Daoy (cell line): ENCODE data around the gene HAUS3. TPM values are rescaled to one million over a fixed set of nuclear protein-coding genes. Genes with fewer than 3 reads are reported as not detected.
A peak's percentile ranks its signal among the peaks of the same experiment; 100 is the strongest.
"Not testable (repeated sequence)": the region's sequence is repeated elsewhere in the genome, so short reads cannot be mapped to it uniquely, and the experiment has no call there.

Source experiments
- DNase-seq: peaks from one replicate; pipeline ENCODE4 v3.0.0-alpha.2; 2015; ENCODE audit warnings: low read depth
- total RNA-seq: library from RNA; depleted of rRNA; stranded (reverse); fragments of >200 nt; shearing (Covaris generic); gene quantifications from 2 replicates; pipeline ENCODE4 v1.2.3, GENCODE V29; 2014

Gene HAUS3
- total RNA-seq, 1 experiment from 2014 or later = 13.4 TPM

DNA sequence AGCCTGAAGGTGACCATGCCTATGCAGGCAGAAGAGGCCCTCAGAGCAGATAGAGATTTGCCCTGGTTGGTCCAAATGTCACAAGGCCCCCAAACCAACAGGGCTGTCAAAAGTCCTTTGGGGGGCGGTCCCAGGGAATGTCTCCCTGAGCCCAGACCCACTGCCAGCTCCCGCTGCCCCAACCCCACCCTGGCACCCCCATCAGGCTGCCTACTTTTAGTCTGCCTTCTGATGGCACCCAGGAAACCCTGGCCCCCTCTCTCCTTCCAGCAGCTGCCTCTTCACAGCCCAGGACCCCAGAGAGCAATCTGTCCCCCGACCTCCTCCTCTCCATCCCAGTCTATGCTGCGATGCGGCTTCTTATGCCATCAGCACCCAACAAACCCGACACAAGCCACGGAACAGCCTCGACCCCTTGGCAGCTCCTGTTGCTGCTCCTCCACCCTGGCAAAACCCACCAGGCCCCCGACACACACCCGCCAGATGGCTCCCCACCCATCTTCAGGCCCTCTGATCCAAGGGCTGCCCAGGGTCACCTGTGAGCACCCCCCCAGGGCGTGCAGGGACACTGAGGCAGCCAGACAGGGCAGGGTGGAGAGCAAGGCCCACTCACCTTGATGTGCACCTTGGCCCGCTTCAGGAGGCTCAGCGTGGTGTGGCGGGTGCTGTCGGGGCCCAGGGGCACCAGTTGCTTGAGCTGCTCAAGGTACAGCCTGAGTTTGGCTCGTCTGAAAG is 10.0 kb upstream of the HAUS3 start:
- peak; percentile 0 for DNase-seq

DNA sequence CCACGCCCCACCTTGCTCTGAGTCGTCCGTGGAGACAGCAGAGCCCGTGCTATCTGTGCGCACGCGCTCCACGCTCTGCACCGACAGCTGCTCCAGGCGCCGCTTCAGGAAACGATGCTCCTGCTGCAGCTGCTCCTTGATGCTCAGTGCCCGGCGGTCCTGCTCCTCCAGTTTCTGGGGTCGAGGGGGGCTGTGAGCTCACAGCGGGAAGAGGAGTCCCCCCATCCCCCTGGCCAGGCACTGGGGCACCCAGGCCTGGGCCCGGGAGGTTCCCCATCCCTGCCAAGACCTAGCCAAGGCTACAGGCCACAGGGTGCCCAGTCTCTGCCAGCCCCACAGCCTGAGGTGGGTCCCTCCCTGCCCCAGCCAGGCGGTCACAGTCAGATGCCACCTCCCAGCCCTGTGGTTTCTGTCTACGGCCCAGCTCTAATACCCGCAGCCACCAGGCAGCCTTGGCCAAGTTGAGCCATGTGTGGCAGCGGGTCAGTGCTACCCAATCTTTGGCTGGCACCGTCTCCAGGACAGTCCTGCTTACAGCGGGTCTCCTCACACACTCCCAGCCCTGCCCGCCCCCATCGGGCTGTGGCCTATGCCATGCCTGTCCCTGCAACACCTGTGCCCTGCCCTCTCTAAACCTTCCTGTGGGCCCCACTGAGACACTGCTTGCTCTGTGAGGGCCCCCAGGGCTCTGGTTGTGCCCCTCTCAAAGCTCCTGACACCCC is 9.3 kb upstream of the HAUS3 start:
- DNase-seq = peak; percentile 3

DNA sequence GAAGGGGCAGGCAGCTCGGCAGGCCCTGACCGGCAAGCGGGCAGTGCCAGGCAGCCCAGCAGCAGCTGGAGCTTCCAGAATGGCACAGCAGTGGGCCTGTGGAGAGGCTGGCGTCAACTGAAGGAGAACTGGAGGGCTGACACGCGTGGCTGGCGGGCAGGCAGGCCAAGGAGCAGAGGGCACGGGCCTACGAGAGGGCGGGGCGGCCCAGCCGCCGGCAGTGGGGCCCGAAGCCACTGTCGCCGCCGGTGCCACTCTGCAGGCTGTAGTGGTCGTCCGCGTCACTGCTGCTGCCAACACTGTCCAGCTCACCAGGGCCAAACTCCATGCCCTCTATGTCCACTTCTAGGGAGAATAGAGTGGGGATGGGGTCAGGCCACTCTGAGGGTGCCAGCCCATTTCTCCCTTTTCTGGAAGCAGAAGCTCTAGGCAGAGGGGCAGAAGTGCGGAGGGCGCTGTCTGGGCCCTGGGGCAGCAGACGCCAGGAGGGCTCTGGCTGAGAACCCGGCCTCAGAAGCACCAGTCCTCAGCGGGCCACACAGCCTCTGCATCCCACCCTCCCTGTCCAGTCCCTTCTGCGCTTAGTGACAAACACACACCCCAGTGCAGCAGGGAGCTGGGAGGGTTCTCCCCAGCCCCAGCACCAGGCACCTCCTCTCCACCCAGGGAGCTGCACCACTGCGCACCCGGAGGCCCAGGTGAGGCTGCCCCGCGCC is 8.6 kb upstream of the HAUS3 start:
- DNase-seq = peak; percentile 0

DNA sequence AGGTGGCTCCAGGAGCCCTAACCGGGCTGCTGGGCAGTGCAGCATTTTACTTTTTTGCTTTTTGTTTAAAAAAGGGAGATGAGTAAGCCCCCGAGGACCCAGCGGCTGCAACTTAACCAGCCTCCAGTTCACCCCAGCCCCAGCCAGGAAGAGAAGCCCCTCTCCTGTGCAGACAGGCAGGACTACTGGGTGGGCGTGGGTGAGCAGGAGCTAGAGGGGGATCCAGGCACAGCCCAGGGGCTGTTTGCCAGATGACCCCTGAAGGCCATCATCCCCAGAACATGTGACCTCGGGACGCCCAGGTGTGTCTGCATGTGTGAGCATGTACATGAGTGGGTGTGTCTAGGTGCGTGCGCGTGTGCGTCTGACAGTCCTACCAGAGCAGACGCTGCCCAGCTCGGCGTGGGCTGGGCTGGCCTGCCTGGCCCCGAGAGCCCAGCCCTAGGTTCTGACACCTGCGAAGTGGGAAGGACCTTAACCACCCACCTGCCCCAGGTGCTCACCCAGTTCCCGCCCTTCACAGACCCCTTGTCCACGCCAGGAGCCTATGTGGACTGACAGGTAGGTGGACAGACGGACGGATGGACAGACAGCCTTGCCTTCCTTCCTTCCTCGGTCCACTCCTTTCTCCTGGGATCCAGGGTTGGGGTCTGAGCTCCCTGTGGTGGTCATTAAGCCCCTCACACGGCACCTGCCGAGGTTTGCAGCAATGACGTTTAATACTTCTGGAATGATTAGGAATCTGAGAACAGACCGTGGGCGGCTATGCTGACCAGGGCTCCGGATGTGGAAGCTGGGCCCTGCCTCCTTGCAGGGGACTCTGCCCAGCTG is 7.8 kb upstream of the HAUS3 start:
- DNase-seq = peak; percentile 1

DNA sequence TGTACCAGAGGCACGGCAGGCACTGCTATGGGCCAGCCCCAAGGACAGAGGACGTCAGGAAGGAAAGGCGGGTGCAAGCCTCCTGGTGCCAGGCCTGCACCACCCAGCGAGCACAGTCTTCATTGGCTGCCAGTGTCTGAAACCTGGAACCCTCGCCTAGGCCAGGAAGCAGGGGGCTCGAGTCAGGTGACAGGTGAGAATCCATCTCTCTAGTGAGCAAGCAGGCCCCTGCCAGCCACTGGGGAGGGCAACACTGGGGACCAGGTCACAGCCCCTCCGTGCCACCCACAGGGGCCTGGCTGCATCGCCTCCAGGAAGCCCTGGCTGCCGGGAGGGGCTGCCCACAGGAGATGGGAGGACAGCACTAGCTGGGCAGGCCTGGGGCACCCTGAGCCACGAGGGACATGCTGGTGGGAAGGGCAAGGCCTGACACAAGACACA is 6.9 kb upstream of the HAUS3 start:
- peak; percentile 1 for DNase-seq

DNA sequence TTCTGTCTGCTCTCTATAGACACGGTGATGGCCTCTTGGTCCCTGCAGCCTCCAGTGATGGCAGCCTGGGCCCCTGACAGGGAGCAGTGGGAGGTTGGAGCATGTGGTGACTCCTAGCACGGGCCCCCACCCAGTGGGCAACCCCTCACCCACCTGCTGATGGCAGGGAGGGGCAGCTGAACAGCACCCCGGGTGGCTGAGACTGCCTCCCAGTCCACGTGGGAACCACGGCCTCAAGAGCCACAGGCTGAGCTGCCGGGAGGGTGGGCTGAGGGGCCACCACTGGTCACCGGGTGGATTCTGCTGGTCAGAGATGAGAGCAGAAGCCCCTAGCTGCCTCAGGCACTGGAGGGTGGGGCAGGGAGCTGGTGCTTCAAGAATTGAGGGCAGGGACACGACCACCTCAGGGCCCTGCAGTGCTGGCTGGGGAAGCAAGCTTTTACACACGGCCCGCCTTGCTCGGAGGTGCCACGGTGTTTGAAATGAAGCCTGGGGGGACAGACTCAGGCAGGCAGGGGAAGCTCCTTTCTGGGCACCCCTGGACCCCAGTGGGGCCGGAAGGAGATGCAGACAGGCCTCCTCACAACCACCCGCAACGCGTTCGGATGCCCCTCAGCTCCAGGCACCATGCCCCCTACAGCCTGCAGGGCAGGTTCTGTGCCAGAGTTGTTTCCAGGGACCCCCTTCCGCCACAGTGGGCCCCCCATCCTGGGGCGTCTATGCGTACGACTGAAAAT is 6.3 kb upstream of the HAUS3 start:
- peak; percentile 2 for DNase-seq

DNA sequence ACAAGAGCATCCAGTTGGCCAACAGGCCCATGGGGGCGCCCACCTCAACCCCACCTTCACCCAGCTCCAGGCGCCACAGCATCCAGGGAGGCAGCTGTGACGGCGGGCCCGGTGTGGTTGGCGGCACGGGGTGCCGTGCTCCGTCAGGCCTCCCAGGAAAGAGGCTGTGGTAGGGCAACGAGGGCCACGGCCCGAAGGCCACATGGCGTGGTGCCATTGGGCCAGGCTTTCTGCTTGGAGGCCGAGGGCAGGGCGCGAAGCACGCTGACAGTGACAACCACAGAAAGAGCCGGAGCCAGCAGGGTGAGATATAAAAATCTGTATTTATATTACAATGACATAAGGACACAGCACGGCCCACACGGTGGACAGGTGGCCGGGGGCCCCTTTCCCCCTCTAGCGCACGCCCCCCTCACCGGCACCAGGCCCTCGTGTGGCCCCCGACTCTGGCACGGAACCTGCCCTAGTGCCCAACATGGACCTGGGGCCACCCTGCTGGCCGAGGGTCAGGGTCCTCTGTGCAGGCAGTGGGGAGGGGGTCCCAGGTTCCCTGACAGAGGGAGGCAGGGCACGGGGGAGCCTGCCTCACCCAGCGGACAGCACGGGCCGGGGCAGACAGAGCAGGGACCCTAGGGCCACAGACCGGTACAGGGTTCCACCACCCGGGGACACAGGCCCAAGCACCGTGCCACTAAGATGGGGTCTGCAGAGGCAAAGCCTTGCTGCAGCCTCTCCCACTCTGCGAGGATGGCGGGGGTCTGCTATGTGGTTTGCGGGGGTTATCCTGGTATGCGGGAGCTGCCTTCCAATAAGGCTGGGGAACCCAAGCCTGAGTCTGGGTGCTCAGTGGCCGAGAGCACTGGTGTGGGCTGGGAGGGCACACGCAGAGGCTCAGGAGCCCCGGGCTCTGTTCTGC is 5.5 kb upstream of the HAUS3 start:
- DNase-seq = peak; percentile 2

DNA sequence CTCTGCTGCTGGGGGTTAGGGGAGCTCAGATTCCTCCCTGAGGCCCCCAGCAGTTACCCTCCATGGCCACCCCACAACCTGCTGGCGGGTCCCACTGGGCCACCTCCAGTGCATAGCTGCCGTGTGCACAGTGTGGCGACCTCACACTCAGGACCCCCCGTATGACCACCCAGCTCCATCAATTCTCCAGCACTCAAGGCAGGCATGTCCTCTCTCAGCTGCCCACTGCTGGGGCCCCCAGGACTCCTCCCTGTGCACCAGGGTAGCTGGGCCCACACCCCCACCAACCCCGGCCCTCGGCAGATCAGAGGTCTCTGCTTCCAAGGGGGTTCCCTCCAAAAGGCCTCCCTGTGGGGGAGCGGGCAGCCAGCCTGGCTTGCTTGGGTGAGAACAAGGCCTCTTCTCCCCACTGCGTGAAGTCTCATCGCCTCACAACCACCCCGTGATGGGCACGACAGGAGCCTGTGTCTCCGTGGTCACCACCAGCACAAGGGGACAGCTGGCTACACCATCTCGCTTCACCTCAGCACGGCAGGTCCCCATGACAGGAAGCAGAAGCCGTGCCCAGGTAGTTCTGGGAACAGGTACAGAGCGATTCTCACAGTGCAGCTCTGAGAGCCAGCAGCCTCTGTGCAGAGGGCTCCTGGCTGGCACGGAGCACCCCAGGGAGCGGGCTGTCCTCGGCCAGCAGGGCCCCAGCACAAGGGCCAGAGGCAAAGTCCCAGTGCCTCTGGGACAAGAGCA is 4.6 kb upstream of the HAUS3 start:
- DNase-seq = peak; percentile 1

DNA sequence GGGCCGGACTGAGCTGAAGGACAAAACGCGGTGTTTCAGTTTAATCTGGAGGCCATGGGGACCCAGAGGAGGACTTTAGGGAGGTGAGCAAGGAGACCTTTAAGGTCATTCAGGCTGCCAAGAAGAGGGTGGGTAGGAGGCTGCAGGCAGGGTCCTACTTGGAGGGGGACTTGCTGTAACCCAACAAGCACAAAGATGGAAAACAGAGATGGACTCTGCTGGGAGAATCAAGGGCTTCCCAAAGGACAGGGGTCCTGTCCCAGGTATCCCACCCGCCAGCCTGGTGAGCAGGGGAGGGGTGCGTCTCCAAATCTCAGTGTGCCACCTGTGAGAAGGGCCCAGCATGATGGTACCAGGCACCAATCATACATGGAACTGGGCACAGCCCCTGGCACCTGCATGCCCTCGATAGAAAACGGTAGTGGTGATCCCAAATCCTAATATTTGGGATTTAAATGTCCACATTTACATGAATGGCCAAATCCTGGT is 3.9 kb upstream of the HAUS3 start:
- DNase-seq = no peak

DNA sequence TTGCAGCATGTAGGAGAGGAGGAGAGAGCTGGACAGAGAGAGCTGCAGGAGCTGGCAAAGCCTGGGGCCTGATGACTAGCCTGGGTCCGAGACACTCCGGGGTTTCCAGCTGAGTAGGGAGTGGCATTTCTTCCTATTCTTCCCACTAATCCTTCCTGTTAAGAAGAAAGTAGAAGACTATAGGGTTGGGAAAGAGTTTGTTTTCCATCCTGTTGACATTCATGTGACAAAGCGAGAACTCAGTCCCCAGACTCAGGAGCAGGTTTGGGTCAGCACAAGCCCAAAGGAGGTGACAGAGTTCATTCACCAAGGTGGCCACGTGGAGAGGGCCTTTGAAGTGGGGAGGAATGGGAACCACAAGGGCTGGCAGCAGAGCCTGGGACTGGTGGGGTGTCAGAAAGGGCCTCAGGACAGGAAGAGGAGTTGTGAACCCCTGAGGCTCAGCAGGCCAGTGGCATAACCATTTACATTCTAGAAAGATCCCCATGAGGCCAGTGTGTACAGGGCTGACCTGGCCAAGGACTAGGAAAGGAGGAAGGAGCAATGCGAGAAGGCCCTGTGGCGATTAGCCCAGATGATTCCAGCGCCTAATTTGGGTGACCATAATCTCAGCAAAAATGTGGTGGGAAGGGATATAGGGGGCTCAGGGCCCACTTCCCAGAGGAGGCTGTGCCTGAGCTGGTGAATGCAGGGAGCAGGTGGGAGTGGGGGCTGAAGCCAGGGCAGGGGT is 3.3 kb upstream of the HAUS3 start:
- DNase-seq = no peak

DNA sequence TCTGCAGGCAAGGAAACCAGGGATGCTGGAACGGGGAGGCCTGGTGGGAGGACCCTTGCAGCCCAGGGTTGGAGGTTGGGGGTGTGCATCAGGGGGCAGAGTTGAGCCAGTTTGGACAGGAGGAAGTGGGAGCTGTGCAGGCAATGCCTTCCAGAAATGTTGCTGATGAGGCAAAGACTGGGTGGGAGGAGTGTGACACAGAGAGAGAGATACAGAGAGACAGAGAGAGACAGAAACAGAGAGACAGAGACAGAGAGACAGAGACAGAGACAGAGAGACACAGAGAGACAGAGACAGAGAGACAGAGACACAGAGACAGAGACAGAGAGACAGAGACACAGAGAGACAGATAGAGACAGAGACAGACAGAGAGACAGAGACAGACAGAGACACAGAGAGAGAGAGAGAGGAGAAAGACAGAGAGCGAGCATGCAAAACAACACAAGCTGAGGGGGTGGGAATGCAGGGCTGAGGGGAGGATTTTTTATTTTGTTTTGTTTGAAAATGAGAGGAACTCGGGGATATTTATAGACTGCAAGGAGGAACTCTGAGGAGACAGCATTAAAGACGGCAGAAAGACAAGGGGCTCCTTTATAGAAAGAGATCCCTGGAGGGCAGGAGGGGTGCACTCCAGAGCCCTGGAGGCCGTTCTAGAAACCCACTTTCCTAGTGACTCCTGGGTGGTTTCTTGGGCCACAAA is 1.9 kb upstream of the HAUS3 start:
- DNase-seq = peak; percentile 48

DNA sequence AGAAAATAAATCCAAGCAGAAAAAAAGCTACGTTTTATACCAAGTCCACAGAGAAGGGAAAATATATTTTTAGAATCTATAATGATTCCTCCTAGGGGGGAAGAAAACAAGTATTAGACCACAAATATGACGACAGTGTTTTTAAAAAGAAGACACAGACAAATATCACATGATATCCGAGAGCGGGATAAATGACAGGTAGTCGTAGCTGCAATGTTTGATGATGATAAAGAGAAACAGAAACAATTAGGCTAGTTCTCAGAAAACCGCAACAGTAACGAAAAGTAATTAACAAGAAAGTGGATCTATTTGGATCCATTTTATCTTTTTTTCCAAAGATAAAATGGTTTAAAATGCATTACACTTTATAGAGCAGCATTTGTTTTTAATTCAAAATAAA is 918 bp downstream of the HAUS3 start:
- DNase-seq = no peak

DNA sequence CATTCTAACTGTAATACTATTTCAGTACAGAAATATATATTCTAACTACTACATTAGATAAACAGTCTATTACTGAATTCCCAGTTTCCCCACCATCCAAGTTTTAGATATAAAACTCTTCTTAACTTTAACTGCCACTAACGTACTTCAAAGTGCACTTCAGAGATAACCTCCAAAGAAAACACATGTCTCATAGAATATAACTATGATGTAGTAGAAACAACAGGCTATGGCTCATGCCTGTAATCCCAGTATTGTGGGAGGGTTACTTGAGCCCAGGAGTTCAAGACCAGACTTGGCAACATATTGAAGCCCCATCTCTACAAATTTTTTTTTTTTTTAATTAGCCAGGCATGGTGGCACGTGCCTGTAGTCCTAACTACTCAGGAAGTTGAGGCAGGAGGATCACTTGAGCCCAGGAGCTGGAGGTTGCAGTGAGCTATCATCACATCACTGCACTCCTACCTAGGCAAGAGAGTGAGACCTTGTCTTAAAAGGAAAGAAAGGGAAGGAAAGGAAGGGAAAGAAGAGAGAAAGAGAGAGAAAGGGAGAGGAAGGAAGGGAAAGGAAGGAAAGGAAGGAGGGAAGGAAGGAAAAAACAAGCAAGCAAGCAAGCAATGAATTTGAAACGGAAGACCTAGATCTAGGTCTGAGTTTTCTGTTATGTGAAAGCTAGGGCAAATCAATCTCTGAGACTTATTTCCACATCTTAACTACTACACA is 4.8 kb downstream of the HAUS3 start:
- no peak for DNase-seq

DNA sequence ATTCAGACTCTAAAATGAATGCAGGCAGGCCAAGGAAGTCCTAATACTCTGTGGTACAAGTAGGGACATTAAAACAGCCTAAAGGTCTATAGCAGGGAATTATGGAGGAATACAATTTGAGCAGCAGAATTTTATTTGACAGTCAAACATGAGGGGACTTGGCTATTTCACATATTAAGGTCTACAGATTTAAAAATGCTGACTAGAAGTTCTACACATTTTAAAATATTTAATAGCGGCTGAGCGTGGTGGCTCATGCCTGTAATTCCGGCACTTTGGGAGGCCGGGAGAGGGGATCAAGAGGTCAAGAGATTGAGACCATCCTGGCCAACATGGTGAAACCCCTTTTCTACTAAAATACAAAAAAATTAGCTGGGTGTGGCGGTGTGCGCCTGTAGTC is 10.8 kb downstream of the HAUS3 start:
- DNase-seq = no peak

DNA sequence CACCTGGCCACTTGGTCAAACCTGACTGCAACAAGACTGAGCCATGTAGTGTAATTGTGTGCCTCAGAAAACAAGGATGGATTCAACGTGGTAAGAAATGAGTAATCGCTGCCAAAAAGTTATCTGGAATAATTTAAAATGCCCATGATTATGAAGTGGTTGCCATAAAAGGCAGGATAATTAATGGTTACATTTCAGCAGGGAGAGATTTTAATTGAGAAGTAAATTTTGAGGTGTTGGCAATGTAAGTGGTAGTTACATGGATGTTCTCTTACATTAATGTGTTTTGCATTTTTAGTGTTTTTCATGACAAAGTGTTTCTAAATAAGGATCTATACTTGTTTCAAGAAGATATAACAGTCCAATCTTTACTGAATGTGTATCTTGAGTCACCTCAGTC is 15.7 kb downstream of the HAUS3 start:
- DNase-seq = no peak

DNA sequence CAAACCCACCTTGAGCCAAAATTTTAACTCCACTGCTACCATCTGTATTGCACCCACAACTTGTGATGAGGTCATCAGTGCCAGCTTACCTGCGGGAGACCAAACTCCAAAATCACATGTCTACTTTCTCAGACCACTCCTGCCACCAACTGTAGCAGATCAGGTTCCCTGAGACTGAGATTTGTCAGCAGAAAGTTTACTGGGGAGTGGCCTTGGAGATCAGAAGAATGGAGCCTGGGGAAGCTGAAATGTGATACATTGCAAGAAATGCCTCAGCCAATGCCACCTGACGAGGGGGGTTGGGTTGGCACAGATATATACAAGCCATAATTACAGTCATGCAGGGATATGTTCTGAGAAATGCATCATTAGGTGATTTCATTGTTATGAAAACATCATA is 19.1 kb downstream of the HAUS3 start:
- no peak for DNase-seq

DNA sequence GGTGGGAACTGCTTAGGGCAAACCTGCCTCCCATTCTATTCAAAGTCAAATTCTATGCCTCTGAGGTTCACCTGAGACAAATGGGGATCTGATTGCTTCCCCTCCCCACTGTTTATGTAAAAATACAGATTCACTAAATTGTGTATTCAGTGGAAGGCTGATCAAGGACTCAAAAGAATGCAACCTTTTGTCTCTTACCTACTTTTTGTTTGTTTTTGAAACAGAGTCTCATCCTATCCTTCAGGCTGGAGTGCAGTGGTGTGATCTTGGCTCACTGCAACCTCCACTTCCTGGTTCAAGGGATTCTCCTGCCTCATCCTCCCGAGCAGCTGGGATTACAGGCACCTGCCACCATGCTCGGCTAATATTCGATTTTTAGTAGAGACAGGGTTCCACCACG is 20.5 kb downstream of the HAUS3 start:
- DNase-seq = not testable (repeated sequence)
